H1 (cell line): Measurements from ENCODE around the gene CHST9. TPM values are rescaled to one million over a fixed set of nuclear protein-coding genes. Genes with fewer than 3 reads are reported as not detected.

Experiments
- ASH2L ChIP-seq: fragments of 200-600, 300-600 bp; sonication (generic); IDR thresholded peaks from one replicate; pipeline ENCODE4 v1.7.1; 2017; ENCODE audit warnings: low read length
- BACH1 ChIP-seq: IDR thresholded peaks from 2 replicates; pipeline ENCODE4 v1.6.1; 2012; ENCODE audit warnings: low read length, improper control_type of control experiment
- CBX5 ChIP-seq: fragments of 300-800, 300-1000 bp; sonication (generic); IDR thresholded peaks from 2 replicates; pipeline ENCODE4 v1.7.1; 2016; ENCODE audit warnings: antibody characterized with exemption, low read length, low read depth
- CTCF ChIP-seq, 3 experiments: IDR thresholded peaks; 1 replicate in 2 of 3; 2 replicates in 1 of 3; pipeline versions ENCODE4 v1.5.1 to v1.6.1; 2011; ENCODE audit warnings: low read length in 3 of 3, mild to moderate bottlenecking in 3 of 3, inconsistent platforms in 2 of 3, low read depth in 1 of 3, moderate library complexity in 1 of 3; ENCODE audit not compliant: insufficient read depth in 1 of 3; ENCODE audit errors: control extremely low read depth in 1 of 3
- EGR1 ChIP-seq: IDR thresholded peaks from 2 replicates; pipeline ENCODE4 v1.6.1; 2011; ENCODE audit warnings: low read depth, low read length, borderline replicate concordance
- MAX ChIP-seq: IDR thresholded peaks from 2 replicates; pipeline ENCODE4 v1.6.1; 2012; ENCODE audit warnings: inconsistent platforms
- POLR2A ChIP-seq, 2 experiments: IDR thresholded peaks; 1 replicate in 1 of 2; 2 replicates in 1 of 2; pipeline ENCODE4 v1.6.1; 2011; ENCODE audit warnings: low read depth in 2 of 2, low read length in 2 of 2, mild to moderate bottlenecking in 2 of 2; ENCODE audit errors: control extremely low read depth in 1 of 2
- RBBP5 ChIP-seq: IDR thresholded peaks from 2 replicates; pipeline ENCODE4 v1.7.1; 2012; ENCODE audit warnings: low read depth, mild to moderate bottlenecking, inconsistent platforms, low read length, moderate library complexity, borderline replicate concordance
- SIN3A ChIP-seq, 2 experiments: IDR thresholded peaks in 1 of 2; conservative IDR thresholded peaks in 1 of 2; 2 replicates each; pipeline ENCODE4 v1.6.1; 2011 to 2012; ENCODE audit warnings: low read length in 2 of 2, improper control_type of control experiment in 1 of 2, low read depth in 1 of 2, mild to moderate bottlenecking in 1 of 2
- TAF1 ChIP-seq: IDR thresholded peaks from 2 replicates; pipeline ENCODE4 v1.6.1; 2011; ENCODE audit warnings: mild to moderate bottlenecking, low read depth, low read length
- USF2 ChIP-seq: IDR thresholded peaks from 2 replicates; pipeline ENCODE4 v1.6.1; 2011; ENCODE audit warnings: low read length, improper control_type of control experiment
- polyA plus RNA-seq, 7 experiments: library from polyadenylated mRNA; depleted of rRNA in 3 of 7; stranded (reverse) in 5 of 7; unstranded in 2 of 7; fragments of >200 nt in 5 of 7; fragments of 200-250 nt in 2 of 7; gene quantifications; 1 replicate in 5 of 7; 2 replicates in 1 of 7; 4 replicates in 1 of 7; pipeline versions ENCODE4 v1.2.1 to v1.2.3, GENCODE V29; 2011 to 2013; ENCODE audit warnings: missing spikeins in 2 of 7, mixed read lengths in 2 of 7
- total RNA-seq: library from RNA; stranded (reverse); fragmentation: NEBNext Ultra II Directional; extraction: Animal tissue kit (Norgen Biotek cat#: 25700); gene quantifications from 2 replicates; pipeline ENCODE4 v1.2.1, GENCODE V29; 2021
- TF ChIP-seq, protein P1 (sequence below): IDR thresholded peaks from 2 replicates; pipeline ENCODE4 v1.6.1; 2012; ENCODE audit warnings: inconsistent platforms

The CHST9 gene
- total and polyA plus RNA-seq, 2 of the 8 experiments (the other 6 are each of a cell fraction or from before 2014, with no cell fraction given), result 3.2 to 24.3 TPM

GRCh38 chr18:27185025-27185763 is at the start of gene CHST9 (continued):
- TF ChIP-seq CTCF (IDR thresholded peaks at IDR 0.05; ENCODE audit: control extremely low read depth in 1 of 3, insufficient read depth in 1 of 3, low read depth in 1 of 3, low read length in 3 of 3), result peak in 1 of 3 experiments; percentile 8; a peak in 1 of 4 replicates
- TF ChIP-seq, protein P1, sequence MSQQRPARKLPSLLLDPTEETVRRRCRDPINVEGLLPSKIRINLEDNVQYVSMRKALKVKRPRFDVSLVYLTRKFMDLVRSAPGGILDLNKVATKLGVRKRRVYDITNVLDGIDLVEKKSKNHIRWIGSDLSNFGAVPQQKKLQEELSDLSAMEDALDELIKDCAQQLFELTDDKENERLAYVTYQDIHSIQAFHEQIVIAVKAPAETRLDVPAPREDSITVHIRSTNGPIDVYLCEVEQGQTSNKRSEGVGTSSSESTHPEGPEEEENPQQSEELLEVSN, result peak; percentile 53
- TF ChIP-seq USF2, result no peak
- TF ChIP-seq MAX, result peak; percentile 74
- no peak for TF ChIP-seq BACH1
- TF ChIP-seq EGR1, result peak; percentile 30; the same call in 1 of the 2 replicates
- TF ChIP-seq TAF1, result peak; percentile 46; the same call in 1 of the 2 replicates
- peak; percentile 23 for TF ChIP-seq ASH2L
- peak in 1 of 2 experiments; percentile 37; a peak in 1 of 3 replicates for TF ChIP-seq POLR2A (IDR thresholded peaks at IDR 0.05; ENCODE audit: control extremely low read depth in 1 of 2, low read depth in 2 of 2, low read length in 2 of 2)
- TF ChIP-seq SIN3A (conservative IDR thresholded peaks at IDR 0.05 in 1 of 2, IDR thresholded peaks at IDR 0.05 in 1 of 2; ENCODE audit: low read depth in 1 of 2, low read length in 2 of 2), result no peak
- TF ChIP-seq RBBP5, result peak; percentile 64; the same call in 1 of the 2 replicates
- TF ChIP-seq CBX5, result no peak
